Neuronal stem cell (in vitro differentiated cells): Measurements from ENCODE around the gene SLC6A18.

ENCODE experiments used
- DNase-seq: peaks from one replicate; pipeline ENCODE4 v3.0.0-alpha.2; 2013; ENCODE audit warnings: low spot score
- H2AFZ ChIP-seq: one replicate; pipeline ENCODE4 v1.6.1; 2013; ENCODE audit warnings: mild to moderate bottlenecking, low read length, inconsistent platforms
- H2AK5ac ChIP-seq: 2 replicates; pipeline ENCODE4 v1.6.1; 2013; ENCODE audit warnings: low read depth, mild to moderate bottlenecking, inconsistent platforms, low read length, moderate library complexity, mixed read lengths
- H2BK120ac ChIP-seq: 2 replicates; pipeline ENCODE4 v1.6.1; 2013; ENCODE audit warnings: low read depth, mild to moderate bottlenecking, inconsistent platforms, low read length, moderate library complexity, mixed read lengths
- H2BK12ac ChIP-seq: one replicate; pipeline ENCODE4 v1.6.1; 2013; ENCODE audit warnings: low read length, inconsistent platforms
- H2BK15ac ChIP-seq: 2 replicates; pipeline ENCODE4 v1.6.1; 2013; ENCODE audit warnings: mild to moderate bottlenecking, low read length, inconsistent platforms, mixed read lengths
- H2BK5ac ChIP-seq: one replicate; pipeline ENCODE4 v1.6.1; 2013; ENCODE audit warnings: inconsistent platforms, mild to moderate bottlenecking, low read length, moderate library complexity
- H3K14ac ChIP-seq: one replicate; pipeline ENCODE4 v1.6.1; 2013; ENCODE audit warnings: low read length, inconsistent platforms
- H3K18ac ChIP-seq: 2 replicates; pipeline ENCODE4 v1.6.1; 2013; ENCODE audit warnings: low read length, inconsistent platforms
- H3K23ac ChIP-seq: 2 replicates; pipeline ENCODE4 v1.6.1; 2013; ENCODE audit warnings: low read depth, mild to moderate bottlenecking, mixed read lengths, low read length, inconsistent platforms; ENCODE audit not compliant: poor library complexity
- H3K27ac ChIP-seq: replicated peaks from 3 replicates; pipeline ENCODE4 v1.5.1; 2013; ENCODE audit warnings: low read length, inconsistent platforms
- H3K27me3 ChIP-seq, 3 experiments: 2 replicates each; pipeline ENCODE4 v1.6.1; 2013; ENCODE audit warnings: low read length in 3 of 3, mild to moderate bottlenecking in 2 of 3, inconsistent platforms in 1 of 3, low read depth in 1 of 3, mixed read lengths in 1 of 3, moderate library complexity in 1 of 3; ENCODE audit not compliant: control insufficient read depth in 3 of 3, insufficient read depth in 3 of 3
- H3K36me3 ChIP-seq, 2 donors: replicated peaks in 1 of 2; 2 replicates each; pipeline ENCODE4 v1.6.1; 2013; ENCODE audit warnings: low read length in 2 of 2; ENCODE audit not compliant: control insufficient read depth in 2 of 2, insufficient read depth in 2 of 2
- H3K4ac ChIP-seq: 2 replicates; pipeline ENCODE4 v1.6.1; 2013; ENCODE audit warnings: inconsistent platforms, mild to moderate bottlenecking, low read length, moderate library complexity
- H3K4me1 ChIP-seq, 2 donors: 1 replicate in 1 of 2; 2 replicates in 1 of 2; pipeline ENCODE4 v1.6.1; 2013; ENCODE audit warnings: low read length in 2 of 2, low read depth in 1 of 2; ENCODE audit not compliant: control insufficient read depth in 2 of 2, insufficient read depth in 1 of 2
- H3K4me2 ChIP-seq: one replicate; pipeline ENCODE4 v1.6.1; 2013; ENCODE audit warnings: mild to moderate bottlenecking, low read length, inconsistent platforms; ENCODE audit not compliant: insufficient read depth, poor library complexity, severe bottlenecking
- H3K4me3 ChIP-seq, 2 donors: 2 replicates each; pipeline ENCODE4 v1.5.1; 2013; ENCODE audit warnings: low read length in 2 of 2, mild to moderate bottlenecking in 2 of 2, inconsistent platforms in 1 of 2, moderate library complexity in 1 of 2
- H3K79me1 ChIP-seq: one replicate; pipeline ENCODE4 v1.6.1; 2013; ENCODE audit warnings: low read depth, mild to moderate bottlenecking, inconsistent platforms, low read length, moderate library complexity
- H3K9ac ChIP-seq: one replicate; pipeline ENCODE4 v1.6.1; 2013; ENCODE audit warnings: mild to moderate bottlenecking, low read depth, low read length, inconsistent platforms; ENCODE audit not compliant: poor library complexity
- H3K9me3 ChIP-seq, 2 donors: replicated peaks in 1 of 2; 2 replicates each; pipeline versions ENCODE3 to v1.6.1; 2013; ENCODE audit warnings: low read length in 2 of 2, mild to moderate bottlenecking in 2 of 2, inconsistent platforms in 1 of 2, low read depth in 1 of 2, mixed read lengths in 1 of 2, moderate library complexity in 1 of 2; ENCODE audit not compliant: control insufficient read depth in 2 of 2, insufficient read depth in 1 of 2
- H4K8ac ChIP-seq: one replicate; pipeline ENCODE4 v1.6.1; 2013; ENCODE audit warnings: low read depth, mild to moderate bottlenecking, inconsistent platforms, low read length, moderate library complexity
- H4K91ac ChIP-seq: one replicate; pipeline ENCODE4 v1.6.1; 2013; ENCODE audit warnings: low read length, low read depth, mild to moderate bottlenecking, inconsistent platforms; ENCODE audit not compliant: poor library complexity
- WGBS, 2 donors: extraction: QIAGEN DNeasy Blood & Tissue Kit; methylation state at CpG; one replicate each; pipeline ENCODE4 v1.1.7; 2013; ENCODE audit warnings: missing lambda C conversion rate in 2 of 2, mixed read lengths in 1 of 2; ENCODE audit not compliant: insufficient read length in 2 of 2, insufficient replicate concordance in 1 of 2; ENCODE audit errors: extremely low coverage in 2 of 2; 5-methylcytosine and 5-hydroxymethylcytosine counted together

Gene SLC6A18

GRCh38 chr5:1244976-1245375 lies 19.8 kb downstream of the SLC6A18 start:
- Histone ChIP-seq H3K79me1 (peaks cover 2% of the 10 kb centered on the region), H3K4me3 (no peak overlapping the region), H2BK15ac (no peak overlapping the region), H3K9ac (no peak overlapping the region), H4K91ac (no peak overlapping the region), H3K36me3 (no peaks in the 10 kb centered on the region), H2AFZ (no peak overlapping the region), H2BK12ac (no peak overlapping the region), H3K9me3 (no peaks in the 10 kb centered on the region), H3K4ac (no peak overlapping the region), H3K18ac (no peak overlapping the region), H3K14ac (no peak overlapping the region), H2BK120ac (no peak overlapping the region), H3K23ac (no peak overlapping the region), H3K4me2 (no peak overlapping the region), H3K27ac (no peak overlapping the region), H4K8ac (no peak overlapping the region), H2BK5ac (no peak overlapping the region), H2AK5ac (no peak overlapping the region), H3K4me1 (peaks cover 0 to 3% of the 10 kb centered on the region in 2 donors), H3K27me3 (peaks cover 0 to 31% (median 0%) of the 10 kb centered on the region in 3 experiments)
- DNase-seq = no peak
- no CpG with 5 or more reads among the region's 10 CpGs for WGBS, 2 donors

- peak overlapping the region; percentile 85 for H3K23ac ChIP-seq
- no peaks in the 10 kb centered on the region for H3K9me3 ChIP-seq
- no peak overlapping the region for H3K4me3 ChIP-seq
- H3K4me1 ChIP-seq = peaks cover 0 to 3% of the 10 kb centered on the region in 2 donors
- no peak overlapping the region for H2BK5ac ChIP-seq
- no peak overlapping the region for H2BK15ac ChIP-seq
- WGBS, 2 donors = no CpG with 5 or more reads among the region's 58 CpGs
- H3K4ac ChIP-seq = no peak overlapping the region
- H3K27me3 ChIP-seq = peaks cover 0 to 28% (median 0%) of the 10 kb centered on the region in 3 experiments
- H2AK5ac ChIP-seq = no peak overlapping the region
- H3K18ac ChIP-seq = no peak overlapping the region
- H3K27ac ChIP-seq = no peak overlapping the region
- no peak overlapping the region for H3K14ac ChIP-seq
- DNase-seq = no peak
- no peak overlapping the region for H2BK120ac ChIP-seq
- peaks cover 2% of the 10 kb centered on the region for H3K79me1 ChIP-seq
- no peak overlapping the region for H4K91ac ChIP-seq
- H3K4me2 ChIP-seq = peak overlapping the region; percentile 11
- no peak overlapping the region for H4K8ac ChIP-seq
- no peak overlapping the region for H2AFZ ChIP-seq
- H3K36me3 ChIP-seq = no peaks in the 10 kb centered on the region
- no peak overlapping the region for H2BK12ac ChIP-seq
- H3K9ac ChIP-seq = no peak overlapping the region
These were observed 20.9 kb downstream of the SLC6A18 start for GRCh38 chr5:1245905-1246576.

GRCh38 chr5:1246711-1247431 lies 21.7 kb downstream of the SLC6A18 start:
- Histone ChIP-seq H3K4ac (no peak overlapping the region), H3K4me3 (no peak overlapping the region), H2BK12ac (no peak overlapping the region), H2AFZ (no peak overlapping the region), H2AK5ac (no peak overlapping the region), H3K27me3 (peaks cover 0 to 23% (median 0%) of the 10 kb centered on the region in 3 experiments), H3K14ac (no peak overlapping the region), H3K79me1 (peaks cover 2% of the 10 kb centered on the region), H3K18ac (no peak overlapping the region), H2BK15ac (no peak overlapping the region), H3K4me2 (no peak overlapping the region), H3K27ac (no peak overlapping the region), H3K4me1 (peaks cover 0 to 3% of the 10 kb centered on the region in 2 donors), H4K8ac (no peak overlapping the region), H2BK5ac (no peak overlapping the region), H3K9ac (no peak overlapping the region), H3K36me3 (no peaks in the 10 kb centered on the region), H4K91ac (no peak overlapping the region), H2BK120ac (no peak overlapping the region), H3K9me3 (no peaks in the 10 kb centered on the region), H3K23ac (peak overlapping the region; percentile 0)
- peak; percentile 81 for DNase-seq
- no CpG with 5 or more reads among the region's 43 CpGs for WGBS, 2 donors

GRCh38 chr5:1247811-1248210 lies 22.6 kb downstream of the SLC6A18 start:
- Histone ChIP-seq H2AFZ (no peak overlapping the region), H3K4me2 (no peak overlapping the region), H3K18ac (no peak overlapping the region), H3K9me3 (no peaks in the 10 kb centered on the region), H3K79me1 (peaks cover 2% of the 10 kb centered on the region), H3K4me1 (peaks cover 0 to 3% of the 10 kb centered on the region in 2 donors), H2BK5ac (no peak overlapping the region), H3K23ac (no peak overlapping the region), H3K4ac (no peak overlapping the region), H3K27me3 (peaks cover 0 to 26% (median 0%) of the 10 kb centered on the region in 3 experiments), H4K8ac (no peak overlapping the region), H3K36me3 (no peaks in the 10 kb centered on the region), H3K9ac (no peak overlapping the region), H2BK120ac (no peak overlapping the region), H3K4me3 (no peak overlapping the region), H4K91ac (no peak overlapping the region), H2BK12ac (no peak overlapping the region), H3K14ac (no peak overlapping the region), H2AK5ac (no peak overlapping the region), H3K27ac (no peak overlapping the region), H2BK15ac (no peak overlapping the region)
- no CpG with 5 or more reads among the region's 6 CpGs for WGBS, 2 donors
- no peak for DNase-seq
